GM20000 (cell line): ENCODE measurements around the gene UBE3A.

Source experiments
- DNase-seq: peaks from one replicate; pipeline ENCODE4 v3.0.0; 2012; ENCODE audit warnings: low spot score
- TF ChIP-seq, protein P1 (sequence below): IDR thresholded peaks from 2 replicates; pipeline ENCODE4 v1.5.1; 2012; ENCODE audit warnings: mild to moderate bottlenecking, control low read depth; ENCODE audit errors: extremely low read depth, missing control alignments

UBE3A gene

DNA sequence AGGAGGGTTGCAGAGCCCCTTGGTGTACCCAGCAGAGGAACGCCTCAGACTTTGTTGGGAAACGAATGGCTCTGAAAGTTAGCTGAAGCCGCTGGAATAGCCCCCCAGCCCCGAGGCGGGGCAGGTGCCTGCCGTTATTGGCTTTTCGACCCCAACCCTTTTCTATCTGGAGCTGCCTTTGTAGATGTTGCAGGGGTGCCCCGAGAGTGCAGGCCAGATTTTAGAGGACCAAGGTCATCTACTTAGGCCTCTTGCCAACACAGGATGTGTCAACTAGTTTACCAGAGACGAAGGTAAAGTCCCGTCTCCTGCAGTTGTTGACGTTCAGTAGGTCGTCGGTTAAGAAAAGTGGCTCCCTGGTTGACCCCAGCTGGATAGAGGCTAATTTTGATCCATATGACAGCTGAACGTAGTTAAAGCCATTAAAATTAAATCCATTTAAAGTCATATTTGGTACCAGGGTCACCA, 579 bp upstream of the UBE3A start:
- DNase-seq = peak; percentile 19
- TF ChIP-seq, protein P1, sequence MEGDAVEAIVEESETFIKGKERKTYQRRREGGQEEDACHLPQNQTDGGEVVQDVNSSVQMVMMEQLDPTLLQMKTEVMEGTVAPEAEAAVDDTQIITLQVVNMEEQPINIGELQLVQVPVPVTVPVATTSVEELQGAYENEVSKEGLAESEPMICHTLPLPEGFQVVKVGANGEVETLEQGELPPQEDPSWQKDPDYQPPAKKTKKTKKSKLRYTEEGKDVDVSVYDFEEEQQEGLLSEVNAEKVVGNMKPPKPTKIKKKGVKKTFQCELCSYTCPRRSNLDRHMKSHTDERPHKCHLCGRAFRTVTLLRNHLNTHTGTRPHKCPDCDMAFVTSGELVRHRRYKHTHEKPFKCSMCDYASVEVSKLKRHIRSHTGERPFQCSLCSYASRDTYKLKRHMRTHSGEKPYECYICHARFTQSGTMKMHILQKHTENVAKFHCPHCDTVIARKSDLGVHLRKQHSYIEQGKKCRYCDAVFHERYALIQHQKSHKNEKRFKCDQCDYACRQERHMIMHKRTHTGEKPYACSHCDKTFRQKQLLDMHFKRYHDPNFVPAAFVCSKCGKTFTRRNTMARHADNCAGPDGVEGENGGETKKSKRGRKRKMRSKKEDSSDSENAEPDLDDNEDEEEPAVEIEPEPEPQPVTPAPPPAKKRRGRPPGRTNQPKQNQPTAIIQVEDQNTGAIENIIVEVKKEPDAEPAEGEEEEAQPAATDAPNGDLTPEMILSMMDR = no peak

DNA sequence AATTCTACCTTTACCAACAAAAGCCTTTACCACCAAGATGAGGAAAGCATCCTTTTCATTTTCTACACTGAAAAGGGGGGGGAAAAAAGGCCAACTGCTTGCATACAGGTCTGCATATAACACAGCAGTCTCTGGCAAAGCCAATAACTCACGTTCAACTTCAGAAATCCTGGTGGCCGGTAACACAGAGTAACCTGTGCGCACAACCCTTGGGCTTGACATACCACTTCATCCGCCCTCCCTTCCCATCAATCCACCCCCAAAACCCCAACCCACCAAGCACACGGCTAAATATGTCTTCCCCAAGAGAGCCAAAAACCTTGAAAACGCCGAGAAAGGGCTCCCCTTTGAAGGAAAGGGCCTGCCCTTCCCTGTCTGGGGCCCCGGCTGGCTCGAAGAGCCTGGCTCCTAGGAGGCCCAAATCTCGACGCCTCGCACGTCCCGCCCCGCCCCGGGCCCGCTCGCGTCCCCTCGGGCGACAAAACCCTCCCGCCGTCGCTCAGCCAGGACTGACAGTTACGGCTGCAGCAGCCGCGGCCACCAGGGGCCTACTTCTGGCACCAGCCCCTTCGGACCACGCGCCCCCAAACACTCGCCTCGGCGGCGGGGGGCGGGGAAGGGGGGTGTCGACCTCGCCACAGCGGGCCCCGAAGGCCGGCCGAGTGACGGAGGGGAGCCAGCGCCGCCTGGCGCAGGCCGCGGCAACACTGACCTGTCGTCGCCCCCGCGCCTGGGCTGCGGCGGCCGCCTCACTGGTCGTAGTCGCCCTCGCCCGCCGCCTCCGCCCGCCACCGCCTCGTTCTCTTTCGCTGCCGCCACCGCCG, 835 bp downstream of the UBE3A start:
- TF ChIP-seq, protein P1 = peak; percentile 27
- DNase-seq = peak; percentile 74

DNA sequence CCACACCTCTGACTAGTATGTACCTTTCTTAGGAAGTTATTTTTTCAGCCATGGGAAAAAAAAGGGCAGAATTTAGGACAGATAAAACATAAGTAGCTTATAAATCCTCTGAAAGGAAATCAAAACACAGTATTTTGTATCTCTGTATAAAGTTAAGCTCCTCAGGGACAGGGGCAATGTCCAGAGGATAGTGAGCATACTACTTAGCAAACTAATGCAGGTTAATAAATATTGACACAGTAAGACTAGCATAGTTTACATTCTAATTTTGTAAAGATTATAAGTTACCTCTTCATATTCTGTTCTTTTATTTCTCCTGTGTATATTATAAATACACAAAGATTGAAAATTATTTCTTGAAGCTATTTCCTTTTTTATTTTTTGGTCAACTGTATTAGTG, 2.1 kb downstream of the UBE3A start:
- TF ChIP-seq, protein P1 = no peak
- DNase-seq = no peak

DNA sequence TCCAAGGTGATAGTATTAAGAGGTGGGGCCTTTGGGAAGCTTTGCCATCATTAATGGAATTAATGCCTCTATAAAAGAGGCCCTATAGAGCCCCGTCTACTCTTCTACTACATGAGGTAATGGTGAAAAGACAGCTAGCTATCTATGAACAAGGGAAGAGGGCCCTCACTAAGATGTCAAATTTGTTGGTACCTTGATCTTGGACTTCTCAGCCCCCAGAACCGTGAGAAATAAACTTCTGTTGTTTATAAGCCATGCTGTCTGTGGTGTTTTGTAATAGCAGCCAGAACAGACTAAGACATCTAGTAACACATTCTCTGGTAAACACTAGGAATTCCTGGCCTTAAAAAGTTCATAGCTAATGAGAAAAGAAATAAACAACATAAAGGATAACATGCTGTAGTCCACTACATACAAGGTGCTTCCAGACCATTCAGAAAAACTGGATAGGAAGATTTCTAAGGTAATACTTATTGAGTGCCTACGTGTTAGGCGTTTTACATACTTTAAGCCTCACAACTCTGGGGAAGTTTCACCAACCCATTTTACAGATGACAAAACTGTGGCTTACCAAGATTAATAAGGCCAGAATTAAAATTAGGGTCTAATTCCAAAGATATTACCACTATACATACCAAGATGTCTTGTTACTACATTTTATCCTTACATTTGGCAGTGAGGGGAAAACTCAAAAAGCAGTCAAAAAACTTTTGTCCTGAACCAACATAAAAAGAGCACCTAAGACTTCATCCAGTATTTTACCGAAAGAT, 3.2 kb downstream of the UBE3A start:
- DNase-seq = no peak
- TF ChIP-seq, protein P1 = no peak

DNA sequence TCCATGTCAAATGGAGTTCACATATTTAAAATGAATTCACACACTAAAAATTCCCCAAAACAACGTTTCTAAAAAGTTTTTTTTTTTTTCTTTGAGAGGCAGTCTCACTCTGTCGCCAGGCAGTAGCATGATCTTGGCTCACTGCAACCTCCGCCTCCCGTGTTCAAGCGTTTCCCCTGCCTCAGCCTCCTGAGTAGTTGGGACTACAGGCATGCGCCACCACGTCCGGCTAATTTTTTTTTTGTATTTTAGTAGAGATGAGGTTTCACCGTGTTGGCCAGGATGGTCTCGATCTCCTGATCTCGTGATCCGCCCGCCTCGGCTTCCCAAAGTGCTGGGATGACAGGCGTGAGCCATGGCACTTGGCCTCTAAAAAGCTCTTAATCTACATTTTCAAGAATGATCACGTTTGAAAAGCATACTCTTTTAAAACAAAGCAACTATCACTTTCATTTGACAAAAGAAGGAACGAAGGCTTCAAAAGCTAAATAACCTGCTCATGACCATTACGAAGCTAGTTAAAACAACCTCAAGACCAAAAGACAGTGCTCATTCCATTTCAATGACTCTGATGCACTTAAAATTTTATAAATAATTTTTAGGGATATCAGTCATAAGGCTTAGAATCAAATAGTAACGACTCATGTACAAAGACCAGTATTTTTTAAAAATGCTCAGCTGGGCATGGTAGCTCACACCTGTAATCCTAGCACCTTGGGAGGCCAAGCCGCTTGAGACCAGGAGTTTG, 5.5 kb downstream of the UBE3A start:
- no peak for DNase-seq
- TF ChIP-seq, protein P1 = no peak

DNA sequence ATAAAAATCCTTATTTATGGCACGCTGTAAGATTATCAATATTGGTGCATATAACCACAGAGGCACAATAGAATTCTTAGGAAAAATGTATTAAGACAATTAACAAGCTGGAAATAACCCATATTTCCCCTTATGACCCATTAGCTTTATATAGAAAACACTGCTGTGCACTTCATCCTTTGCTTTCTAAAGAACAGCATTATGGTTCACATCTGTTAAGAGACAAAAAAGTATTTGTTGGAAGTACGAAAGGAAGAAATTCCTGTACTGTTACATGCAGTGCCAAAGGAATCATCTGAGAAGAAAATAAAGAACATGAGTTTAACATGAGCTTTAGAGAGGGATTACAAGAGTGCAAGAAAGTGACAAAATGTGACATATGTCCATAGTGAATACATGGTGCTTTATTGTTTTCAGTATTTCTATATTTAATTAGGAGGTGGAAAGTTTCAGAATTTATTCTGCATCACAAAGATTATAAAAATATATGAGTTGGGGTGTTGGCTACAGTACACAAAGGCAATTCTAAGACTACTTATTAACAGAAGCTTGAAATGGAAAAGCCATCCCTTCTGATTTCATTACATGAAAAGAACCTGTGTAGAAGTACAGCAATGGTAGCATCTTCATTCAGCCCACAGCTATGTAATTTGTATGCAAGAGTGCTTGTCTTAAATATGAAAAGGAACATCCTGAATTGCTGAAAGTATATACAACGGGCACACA, 6.8 kb downstream of the UBE3A start:
- no peak for DNase-seq
- TF ChIP-seq, protein P1 = no peak
